ENCODE results near the gene DLG4.

Gene DLG4

DNA sequence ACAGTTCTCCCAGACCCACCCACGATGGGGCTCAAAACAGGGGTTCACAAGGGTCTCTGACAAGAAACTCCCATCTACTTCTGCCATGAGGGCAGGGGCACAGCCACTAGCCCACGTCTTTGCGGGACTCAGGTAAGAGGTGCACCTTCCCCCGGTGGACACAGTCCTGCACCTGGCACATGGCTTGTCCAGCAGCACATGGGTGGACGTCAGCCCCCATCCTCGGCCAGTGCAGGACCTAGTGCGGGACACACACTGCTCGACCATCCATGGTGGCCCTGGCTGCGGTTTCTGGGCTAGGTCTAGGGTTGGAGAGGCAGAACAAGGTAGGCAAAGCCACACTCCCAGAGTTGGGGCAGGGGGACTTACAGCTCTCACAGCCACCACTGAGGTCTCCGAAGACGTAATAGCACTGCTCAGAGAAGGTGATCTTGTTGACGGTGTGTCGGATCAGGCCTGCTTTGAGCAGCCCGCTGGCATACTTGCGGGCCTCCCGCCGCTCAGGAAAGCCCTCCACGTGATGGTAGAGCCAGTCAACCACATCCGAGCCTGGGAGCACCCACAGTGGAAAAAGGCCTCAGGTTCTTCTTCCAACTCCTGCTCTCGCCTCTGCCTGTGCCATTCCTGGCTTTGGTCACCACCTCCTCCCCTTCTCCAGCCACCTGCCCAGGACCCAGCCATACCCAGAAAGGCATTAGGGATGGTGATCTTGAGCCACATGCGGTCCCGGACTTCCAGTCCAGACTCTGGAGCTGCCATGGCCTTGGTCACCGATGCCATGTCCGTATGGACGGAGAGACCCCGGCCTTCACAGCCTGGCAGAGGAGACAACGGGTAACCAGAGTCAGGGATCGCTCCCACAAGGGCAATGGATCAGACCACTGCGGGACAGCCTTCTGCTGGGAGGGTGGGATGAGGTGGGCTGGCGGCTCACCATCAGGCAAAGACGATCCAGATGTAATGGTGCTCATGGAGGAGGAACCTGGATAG, 7.4 kb upstream of the DLG4 start:
- no peak for DNase-seq

DNA sequence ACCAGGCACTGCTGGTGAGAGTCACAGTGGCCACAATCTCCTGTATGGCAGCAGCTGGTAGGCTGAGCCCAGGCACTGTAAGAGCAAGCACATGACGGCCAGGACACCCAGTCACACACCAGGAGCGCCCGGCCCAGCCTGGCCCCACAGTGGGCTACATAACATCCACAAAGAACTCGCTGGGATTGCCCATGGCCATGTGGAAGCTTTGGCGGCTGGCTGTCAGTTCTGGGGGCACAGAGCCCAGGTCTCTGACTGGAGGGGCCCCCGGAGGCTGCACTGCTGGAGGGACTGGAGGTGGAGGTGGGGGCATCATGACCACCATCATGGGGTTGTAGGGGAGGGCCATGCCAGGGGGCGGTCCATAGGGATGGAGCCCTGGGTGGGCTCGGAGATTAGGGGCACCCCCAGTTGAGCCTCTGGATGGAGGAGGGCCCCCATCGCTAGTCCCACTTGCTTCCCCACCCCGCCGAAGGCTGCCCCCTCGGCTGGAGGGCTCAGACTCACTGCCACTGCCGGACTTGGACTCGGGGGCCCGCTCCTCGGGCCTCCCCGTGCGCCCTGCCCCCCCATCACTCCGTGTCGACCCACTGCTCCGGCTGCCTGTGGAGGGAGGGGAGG, 6.2 kb upstream of the DLG4 start:
- DNase-seq, result no peak

DNA sequence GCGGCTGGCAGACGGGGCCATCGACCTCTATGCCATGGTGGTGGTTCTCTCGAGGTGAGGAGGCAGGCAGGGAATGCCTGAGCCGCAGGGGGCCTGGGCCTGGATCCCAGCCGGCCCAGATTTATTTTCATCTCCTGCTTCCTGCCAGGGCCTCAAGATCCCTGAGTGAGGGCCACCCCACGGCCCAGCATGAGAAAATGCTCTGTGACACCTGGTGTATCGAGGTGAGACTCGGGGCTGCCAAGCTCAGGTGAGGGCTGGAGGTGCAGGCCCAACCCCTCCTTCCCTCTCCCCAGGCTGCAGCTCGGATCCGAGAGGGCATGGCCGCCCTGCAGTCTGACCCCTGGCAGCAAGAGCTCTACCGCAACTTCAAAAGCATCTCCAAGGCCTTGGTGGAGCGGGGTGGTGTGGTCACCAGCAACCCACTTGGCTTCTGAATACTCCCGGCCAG, 5.0 kb upstream of the DLG4 start:
- DNase-seq, result no peak

DNA sequence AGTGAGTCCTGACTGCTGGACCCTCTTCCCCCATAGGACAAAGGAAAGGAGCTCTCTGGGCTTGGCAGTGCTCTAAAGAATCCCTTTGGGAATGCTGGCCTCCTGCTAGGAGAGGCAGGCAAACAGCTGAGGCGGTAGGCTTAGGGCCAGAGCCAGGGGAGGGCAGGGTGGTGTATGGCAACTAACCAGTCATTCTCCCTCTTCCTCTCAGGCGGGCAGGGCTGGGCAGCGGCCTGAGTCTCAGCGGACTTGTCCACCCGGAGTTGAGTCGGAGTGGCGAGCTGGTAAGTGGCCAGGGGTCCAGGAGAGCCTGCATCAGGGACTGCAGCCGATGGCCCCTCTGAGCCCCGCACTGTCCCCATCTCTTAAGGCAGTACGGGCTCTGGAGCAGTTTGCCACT, 4.5 kb upstream of the DLG4 start:
- DNase-seq, result no peak

DNA sequence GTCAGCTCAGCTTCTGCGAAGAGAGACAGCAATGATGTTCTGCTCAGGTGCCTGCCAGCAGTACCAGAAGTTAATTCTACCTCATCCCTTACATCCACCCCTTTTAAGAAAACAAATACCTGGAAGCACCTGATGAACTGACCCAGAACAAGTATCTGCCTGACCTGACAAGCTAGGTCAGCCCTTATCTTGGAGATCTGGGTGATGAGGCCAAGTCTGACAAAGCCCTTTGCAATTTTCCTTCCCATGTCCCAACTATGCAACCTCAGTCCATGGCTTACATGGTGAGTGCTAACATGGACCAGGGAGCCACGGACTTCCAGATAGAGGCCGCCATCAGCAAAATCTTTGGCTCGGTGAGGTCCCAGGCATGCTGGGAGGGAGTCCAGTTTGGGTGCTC, 3.7 kb upstream of the DLG4 start:
- DNase-seq, result no peak

DNA sequence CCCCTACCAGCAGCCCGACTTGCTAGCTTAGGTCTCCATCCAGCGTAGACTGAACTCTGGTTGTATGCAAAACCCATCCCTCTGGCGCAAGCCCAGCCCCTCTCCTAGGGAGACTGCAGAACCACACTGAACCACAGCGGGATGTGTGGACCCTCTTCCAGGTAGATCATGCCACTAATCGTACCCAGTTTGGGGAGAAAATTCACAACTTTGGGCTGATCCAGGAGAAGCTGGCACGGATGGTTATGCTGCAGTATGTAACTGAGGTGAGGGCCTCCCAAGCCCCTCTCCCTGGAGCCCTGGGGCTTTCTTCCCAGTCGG, 3.3 kb upstream of the DLG4 start:
- DNase-seq, result no peak

DNA sequence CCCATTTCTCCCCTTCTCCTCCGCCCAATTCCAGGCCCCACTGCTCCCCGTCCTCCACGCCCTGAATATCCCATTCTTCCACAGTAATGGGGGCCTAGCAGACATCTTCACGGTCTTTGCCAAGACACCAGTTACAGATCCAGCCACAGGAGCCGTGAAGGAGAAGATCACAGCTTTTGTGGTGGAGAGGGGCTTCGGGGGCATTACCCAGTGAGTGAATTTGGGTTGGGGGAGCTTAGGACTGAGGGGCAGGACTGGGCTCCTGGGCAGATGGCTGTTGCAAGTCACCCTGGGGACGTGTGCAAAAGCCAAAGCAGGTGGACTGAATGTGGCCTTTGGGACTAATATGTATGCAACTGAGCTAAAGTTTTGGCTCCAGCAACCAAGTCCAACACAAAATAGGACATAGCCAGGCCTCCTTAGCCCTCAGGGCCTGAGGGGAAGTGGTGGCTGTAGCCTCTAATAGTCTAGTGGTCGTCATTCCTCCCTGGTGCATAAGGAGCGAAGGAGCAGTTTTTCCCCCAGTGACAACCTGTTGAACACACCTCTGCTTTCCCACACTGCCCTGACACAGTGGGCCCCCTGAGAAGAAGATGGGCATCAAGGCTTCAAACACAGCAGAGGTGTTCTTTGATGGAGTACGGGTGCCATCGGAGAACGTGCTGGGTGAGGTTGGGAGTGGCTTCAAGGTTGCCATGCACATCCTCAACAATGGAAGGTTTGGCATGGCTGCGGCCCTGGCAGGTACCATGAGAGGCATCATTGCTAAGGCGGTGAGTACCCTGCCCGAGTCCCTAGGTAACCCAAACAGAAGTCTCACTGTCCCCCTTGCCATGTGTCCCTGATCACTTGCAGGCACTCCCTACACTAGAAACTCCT, 2.7 kb upstream of the DLG4 start:
- no peak for DNase-seq

DNA sequence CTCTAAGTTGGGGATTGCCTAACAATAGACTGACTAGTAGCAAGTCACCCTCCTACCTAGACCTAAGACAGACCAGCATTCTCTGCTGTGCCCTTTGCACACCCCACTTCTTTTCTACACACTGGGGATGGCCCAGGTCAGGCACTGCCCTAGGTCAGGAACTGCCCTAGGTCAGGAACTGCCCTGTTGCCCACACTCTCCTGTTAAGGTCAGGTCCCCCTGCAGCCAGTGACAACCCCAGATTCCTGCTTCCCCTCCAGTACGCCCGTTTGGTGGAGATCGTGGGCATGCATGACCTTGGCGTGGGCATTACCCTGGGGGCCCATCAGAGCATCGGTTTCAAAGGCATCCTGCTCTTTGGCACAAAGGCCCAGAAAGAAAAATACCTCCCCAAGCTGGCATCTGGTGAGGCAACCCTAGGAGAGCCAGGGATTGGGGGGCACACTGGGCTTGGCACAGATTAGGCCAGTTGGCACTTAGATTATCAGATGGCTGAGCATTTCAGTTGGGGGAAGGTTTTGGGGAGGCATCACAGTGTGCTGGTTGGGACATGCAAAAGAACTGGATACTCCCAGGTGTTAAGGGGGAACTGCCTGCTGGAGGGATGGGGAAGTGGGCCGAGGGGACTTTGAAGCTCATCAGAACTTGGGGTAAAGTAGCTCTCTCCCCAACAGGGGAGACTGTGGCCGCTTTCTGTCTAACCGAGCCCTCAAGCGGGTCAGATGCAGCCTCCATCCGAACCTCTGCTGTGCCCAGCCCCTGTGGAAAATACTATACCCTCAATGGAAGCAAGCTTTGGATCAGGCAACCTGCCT, 1.8 kb upstream of the DLG4 start:
- no peak for DNase-seq

DNA sequence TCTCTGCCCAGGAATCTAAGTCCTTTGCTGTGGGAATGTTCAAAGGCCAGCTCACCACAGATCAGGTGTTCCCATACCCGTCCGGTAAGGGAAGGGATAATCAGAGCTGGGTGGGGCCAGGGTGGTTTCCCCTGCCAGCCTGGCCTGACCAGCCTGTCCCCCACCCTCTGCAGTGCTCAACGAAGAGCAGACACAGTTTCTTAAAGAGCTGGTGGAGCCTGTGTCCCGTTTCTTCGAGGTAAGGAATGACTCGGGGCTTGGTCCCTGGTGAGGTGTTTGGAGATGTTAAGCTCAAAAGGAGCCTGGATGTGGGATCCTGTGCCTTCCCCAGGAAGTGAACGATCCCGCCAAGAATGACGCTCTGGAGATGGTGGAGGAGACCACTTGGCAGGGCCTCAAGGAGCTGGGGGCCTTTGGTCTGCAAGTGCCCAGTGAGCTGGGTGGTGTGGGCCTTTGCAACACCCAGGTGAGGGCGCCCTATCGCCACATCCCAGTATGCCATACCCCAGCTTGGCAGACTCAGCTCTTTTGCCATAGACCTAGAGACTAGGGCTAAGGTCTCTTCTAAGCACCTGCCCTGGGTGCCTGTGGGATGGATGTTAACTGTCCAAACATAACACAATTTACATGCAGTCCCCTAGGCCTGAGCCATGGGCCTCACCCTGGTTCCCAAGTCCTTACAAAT, 1.1 kb upstream of the DLG4 start:
- peak; percentile 64 for DNase-seq

DNA sequence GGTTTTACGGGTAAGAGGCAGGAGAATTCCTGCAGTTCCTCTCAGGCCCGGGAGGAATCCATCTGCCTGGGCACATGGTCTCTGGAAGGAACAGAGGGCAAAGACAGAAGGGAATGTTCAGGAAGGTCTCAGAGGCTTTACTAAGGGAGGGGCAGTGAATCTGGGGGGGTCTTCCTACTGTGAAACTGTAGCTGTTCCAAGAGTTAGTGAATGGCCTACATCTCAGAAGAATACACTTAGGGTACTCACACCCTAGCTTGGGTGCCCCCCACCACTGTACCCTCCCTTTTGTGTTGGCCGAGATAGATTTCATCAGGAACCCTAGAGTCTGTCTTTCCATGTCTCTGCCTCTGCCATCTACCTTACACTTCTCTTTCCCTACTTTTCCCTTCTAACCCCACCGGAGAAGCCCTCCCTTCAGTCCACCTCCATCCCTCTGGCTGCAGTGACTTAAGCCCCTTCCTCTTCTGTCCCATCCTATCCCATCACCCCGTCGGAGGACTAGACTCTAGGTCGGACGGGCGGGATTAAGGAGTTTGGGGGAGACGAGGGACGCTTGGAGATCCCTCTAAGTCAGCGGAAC, 316 bp downstream of the DLG4 start:
- DNase-seq, result no peak

DNA sequence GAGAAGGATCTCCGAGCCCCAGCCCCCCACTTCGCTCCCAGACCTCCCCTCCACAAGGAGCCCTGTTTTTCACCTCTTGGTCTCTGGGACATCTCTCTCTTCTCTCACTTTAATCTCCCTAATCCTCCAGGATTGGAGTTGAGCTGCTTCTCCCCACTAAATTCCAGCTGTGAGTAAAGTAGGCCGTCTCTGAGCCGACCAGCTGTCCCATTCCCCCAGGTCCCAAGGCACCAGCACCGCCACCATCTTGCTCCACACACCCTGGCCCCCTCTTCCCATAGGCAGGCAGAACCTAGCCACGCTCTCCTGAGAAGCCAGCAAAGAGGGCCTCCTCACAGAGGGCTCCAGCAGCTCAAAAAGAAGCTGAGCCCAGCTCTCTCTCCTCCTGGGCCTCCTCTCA, 878 bp downstream of the DLG4 start:
- DNase-seq, result no peak

DNA sequence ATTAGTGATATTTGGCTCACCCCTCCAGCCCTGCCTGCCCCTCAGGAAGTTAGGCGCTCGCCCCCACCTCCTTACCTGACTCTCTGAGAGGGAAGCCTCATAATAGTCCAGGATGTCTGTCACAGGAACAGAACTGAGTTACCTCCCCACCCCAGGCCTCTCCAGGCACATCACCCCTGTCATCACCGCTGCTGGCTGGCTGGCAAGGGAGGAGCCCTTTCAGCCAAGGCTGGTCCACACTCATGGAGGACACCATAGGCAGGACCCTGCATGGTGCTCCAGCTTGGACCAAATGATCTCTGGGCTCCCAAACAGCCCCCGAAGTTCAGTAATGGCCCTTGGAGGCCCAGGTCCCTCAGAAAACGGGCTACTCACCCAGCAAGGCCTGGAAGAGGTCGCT, 1.5 kb downstream of the DLG4 start:
- DNase-seq, result no peak

DNA sequence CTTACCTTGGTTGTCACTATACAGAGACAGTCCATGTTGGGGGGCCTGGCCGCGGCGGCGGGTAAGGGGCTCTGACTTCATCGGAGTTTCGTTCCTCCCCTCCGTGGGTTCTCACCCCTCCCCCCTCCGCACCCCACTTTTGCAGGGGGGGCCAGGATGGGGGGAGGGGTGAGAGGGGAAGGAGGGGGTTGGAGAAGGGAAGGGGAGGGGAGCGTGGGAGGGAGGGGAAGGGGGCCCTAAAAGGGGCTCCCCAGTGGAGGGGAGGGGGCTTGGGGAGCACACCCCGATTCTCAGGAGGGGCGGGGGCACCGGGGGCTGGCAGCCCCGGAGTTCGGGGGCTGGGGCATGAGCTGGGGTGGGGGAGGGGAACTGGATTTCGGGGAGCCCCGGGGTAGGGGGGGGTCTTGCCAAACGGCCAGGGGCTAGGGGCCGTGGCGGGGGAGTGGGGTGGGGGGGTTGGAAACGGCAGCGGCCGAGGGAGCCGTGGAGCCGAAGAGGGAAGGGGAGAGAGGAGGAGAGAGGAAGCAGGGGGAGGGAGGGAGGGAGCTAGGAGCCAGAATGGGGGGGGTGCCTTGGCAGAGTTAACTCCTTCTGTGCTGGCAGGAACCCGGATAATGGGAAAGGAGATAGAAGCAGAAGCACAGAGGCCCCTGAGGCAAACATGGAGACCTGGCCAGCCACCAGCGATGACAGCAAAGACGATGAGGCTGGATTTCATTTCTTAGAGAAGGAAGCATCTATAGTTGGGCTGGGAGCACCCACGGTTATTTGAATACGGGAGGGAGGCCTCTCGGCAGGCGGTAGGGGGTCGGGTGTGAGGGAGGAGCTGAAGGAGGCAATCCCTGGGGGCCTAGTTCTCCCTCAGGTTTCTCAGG, 2.3 kb downstream of the DLG4 start:
- DNase-seq, result no peak

DNA sequence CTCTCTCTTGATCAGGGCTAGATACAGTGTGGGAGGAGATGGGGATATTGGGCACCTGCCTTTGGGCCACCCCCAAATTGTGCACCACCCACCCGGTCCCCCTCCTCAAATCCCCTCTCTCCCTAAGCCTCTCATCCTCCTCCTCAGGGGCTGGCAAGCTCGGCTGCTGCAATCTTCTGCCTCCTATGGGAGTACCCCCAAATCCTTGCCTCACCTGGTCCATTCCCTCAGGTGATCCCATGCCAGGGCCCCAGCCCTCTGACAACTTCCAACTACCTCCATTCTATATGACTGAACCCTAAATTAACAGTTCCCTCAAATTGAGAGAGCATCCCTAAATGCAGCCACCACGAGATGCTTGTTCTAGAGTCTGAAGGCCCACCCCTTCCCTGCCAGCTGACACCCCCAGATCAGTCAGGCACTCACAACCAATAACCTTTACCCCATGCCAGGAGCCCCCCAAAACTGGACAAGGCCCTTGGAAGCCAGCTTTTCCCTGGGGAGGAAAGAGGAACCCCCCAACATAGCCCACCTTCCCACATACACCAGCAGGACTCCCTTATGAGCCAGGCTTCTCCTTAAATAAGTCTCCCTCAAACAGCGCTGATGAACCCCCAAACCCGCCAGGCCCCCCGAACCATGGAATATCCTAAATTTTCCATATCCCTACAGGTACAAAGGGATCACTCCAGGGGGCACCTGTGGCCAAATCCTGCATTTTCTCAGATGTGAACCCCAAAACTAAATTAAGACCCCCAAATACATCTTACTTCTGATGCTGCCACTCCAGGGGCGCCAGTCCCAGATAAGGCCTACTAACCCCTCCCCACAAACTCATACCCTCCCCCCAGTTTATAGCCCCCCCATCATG, 3.2 kb downstream of the DLG4 start:
- no peak for DNase-seq

DNA sequence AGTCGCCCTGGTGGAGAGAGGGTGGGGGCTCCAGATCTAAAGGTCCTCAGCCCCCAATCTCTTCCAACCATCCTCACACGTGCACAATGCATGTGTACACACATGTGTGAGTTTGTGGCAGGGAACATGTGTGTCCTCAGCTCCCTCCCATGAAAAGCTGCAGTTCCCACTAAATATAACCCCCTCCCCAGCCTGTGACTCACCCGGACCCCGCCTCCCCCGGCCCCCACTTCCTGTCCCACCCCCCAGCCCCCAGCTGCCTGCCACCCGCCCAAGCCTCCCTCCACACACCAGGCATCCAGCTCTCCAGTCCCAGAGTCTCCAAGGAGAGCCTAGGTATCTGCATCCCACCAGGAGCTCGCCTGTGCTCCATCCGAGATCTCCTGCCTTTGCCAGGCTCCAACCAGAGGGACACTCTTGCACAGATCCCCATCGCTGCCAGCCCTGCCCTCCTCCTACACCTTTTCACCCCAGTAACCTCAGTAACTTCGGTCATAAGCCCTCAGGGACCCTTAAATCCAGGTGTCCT, 3.9 kb downstream of the DLG4 start:
- DNase-seq, result no peak

DNA sequence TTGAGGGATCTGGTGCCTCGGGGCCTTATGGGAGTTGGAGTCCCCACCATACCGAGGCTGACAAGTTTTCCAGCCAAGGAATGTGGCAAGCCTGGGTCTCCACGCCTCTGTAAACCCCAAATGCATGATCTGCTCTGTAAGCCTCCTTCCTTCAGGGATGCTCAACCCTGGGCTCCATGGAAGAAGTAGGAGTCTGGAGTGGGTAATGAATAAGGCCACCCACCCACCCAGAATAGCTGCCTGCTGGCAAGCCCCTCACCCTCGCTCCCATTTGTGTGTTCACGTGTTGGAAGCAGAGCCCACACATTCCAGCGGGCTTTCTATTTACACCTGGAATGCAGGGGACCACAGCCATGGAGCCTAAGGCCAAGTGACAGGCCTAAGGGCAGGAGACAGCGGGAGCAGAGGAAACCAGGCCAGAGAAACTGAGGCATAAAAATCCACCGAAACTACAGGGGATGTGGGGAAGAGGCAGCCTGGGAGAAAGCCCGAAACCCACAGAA, 4.4 kb downstream of the DLG4 start:
- no peak for DNase-seq

DNA sequence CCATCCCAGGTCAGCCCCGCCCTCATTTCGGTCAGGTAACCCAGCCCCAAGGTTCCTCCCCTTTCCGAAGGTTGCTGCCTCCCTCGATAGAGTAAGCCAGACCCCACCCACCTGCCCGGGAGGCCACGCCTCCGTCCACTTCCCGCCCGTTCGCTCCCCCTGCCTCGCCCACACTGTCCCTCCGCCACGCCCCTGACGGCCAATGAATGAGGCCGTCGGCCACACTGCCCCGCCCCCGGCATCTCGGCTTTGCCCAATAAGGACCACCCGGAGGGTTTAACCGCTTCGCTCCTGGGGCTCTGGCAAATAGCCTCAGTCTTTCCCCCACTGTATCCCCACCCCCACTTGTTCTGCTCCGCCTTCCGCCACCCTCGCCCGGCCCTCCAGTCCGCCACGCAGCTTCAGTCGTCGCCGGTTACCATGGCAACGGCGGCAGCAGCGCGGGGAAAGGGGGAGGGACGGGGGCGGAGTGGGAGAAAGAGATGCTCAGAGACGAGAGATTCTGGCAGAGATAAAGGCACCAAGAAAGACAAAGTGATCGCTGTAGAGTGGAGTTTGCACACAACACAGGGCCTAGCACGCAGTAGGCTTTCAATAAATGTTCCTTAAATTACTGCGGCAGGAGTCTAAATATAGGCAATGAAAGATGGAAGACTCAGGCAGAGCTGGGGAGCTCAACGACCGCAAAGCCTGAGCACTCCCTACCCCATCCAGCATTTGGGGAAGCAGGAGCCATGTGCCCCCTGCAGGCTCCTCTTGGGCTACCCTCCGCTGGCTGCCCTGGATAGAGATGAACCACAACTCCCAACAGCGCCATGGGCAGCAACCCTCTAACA, 5.1 kb downstream of the DLG4 start:
- DNase-seq, result peak; percentile 99

DNA sequence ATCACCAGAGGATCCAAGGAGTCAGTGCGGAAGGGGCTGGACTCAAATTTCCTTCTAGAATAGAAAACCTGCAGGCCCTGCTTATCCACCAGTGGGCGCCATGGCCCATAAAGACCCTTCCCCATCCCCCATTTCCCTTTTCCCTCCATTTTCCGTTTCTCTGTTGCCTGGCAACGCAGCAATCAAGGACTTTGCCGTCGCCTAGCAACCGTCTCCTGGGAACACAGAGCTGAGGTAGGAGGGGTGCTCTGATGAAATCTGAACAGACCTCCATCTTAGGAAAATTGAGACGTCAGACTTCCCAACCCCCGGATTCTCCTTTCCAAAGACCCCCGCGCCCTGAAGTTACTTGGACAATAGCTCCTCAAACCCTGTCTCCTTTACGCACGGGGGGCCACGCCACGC, 5.7 kb downstream of the DLG4 start:
- DNase-seq, result no peak

Data from stimulated activated CD4-positive, alpha-beta T cell treated with anti-CD3 and anti-CD28 coated beads, Interleukin-4, amount 100 ng/mL, for 24 hours (primary cell).